ENCODE measurements around the gene PHF1. TPM values are rescaled to one million over a fixed set of nuclear protein-coding genes. Genes with fewer than 3 reads are reported as not detected.

PHF1 gene
- polyA plus RNA-seq, 1 donor from 2014 or later: 77.0 TPM

- Mint-ChIP-seq H3K9me3 (no peaks in the 10 kb centered on the region), H3K36me3 (no peaks in the 10 kb centered on the region), H3K27me3 (no peaks in the 10 kb centered on the region), H3K4me3 (peak overlapping the region in 3 of 4 donors; percentile 75 to 94 (median 93)), H3K4me1 (peaks cover 32 to 57% (median 56%) of the 10 kb centered on the region in 3 donors), H3K27ac (peak overlapping the region; percentile 78 to 94 (median 78))
Measured at GRCh38 chr6:33430334-33430733, 19.5 kb downstream of the PHF1 start.

- no peaks in the 10 kb centered on the region for H3K27me3 Mint-ChIP-seq
- H3K9me3 Mint-ChIP-seq: no peaks in the 10 kb centered on the region
- peaks cover 4% of the 10 kb centered on the region for H3K36me3 Mint-ChIP-seq
- H3K4me3 Mint-ChIP-seq: peak overlapping the region; percentile 75 to 95 (median 94)
- peak overlapping the region; percentile 78 to 94 (median 78) for H3K27ac Mint-ChIP-seq
- H3K4me1 Mint-ChIP-seq: peaks cover 32 to 56% (median 54%) of the 10 kb centered on the region in 3 donors
Measured at GRCh38 chr6:33430991-33431879, 20.4 kb downstream of the PHF1 start.

GRCh38 chr6:33431880-33432541 is 21.2 kb downstream of the PHF1 start:
- Mint-ChIP-seq H3K4me1 (peaks cover 31 to 53% (median 49%) of the 10 kb centered on the region in 3 donors), H3K9me3 (no peaks in the 10 kb centered on the region), H3K4me3 (peak overlapping the region; percentile 75 to 95 (median 86)), H3K36me3 (peaks cover 4% of the 10 kb centered on the region), H3K27ac (peak overlapping the region; percentile 66 to 84 (median 73)), H3K27me3 (no peaks in the 10 kb centered on the region)

- H3K4me3 Mint-ChIP-seq: peak overlapping the region; percentile 66 to 95 (median 86)
- peaks cover 8% of the 10 kb centered on the region for H3K36me3 Mint-ChIP-seq
- peaks cover 29 to 48% (median 44%) of the 10 kb centered on the region in 3 donors for H3K4me1 Mint-ChIP-seq
- H3K27me3 Mint-ChIP-seq: no peaks in the 10 kb centered on the region
- H3K9me3 Mint-ChIP-seq: no peaks in the 10 kb centered on the region
- peak overlapping the region; percentile 66 to 84 (median 73) for H3K27ac Mint-ChIP-seq
Measured at GRCh38 chr6:33432546-33432945, 21.7 kb downstream of the PHF1 start.

GRCh38 chr6:33433001-33433543 is 22.3 kb downstream of the PHF1 start:
- Mint-ChIP-seq H3K27ac (peak overlapping the region in 2 of 3 donors; percentile 66 to 73), H3K9me3 (no peaks in the 10 kb centered on the region), H3K36me3 (peaks cover 8% of the 10 kb centered on the region), H3K27me3 (no peaks in the 10 kb centered on the region), H3K4me3 (peak overlapping the region; percentile 62 to 93 (median 77)), H3K4me1 (peaks cover 29 to 48% (median 42%) of the 10 kb centered on the region in 3 donors)

GRCh38 chr6:33433544-33434191 is 22.9 kb downstream of the PHF1 start:
- H3K4me1 Mint-ChIP-seq: peaks cover 24 to 42% (median 38%) of the 10 kb centered on the region in 3 donors
- peak overlapping the region in 2 of 4 donors; percentile 71 to 79 for H3K4me3 Mint-ChIP-seq
- H3K27me3 Mint-ChIP-seq: no peaks in the 10 kb centered on the region
- H3K36me3 Mint-ChIP-seq: peaks cover 8% of the 10 kb centered on the region
- peak overlapping the region in 2 of 3 donors; percentile 34 to 73 for H3K27ac Mint-ChIP-seq
- no peaks in the 10 kb centered on the region for H3K9me3 Mint-ChIP-seq

- H3K9me3 Mint-ChIP-seq: no peaks in the 10 kb centered on the region
- no peaks in the 10 kb centered on the region for H3K27me3 Mint-ChIP-seq
- H3K27ac Mint-ChIP-seq: no peak overlapping the region
- peaks cover 8% of the 10 kb centered on the region for H3K36me3 Mint-ChIP-seq
- no peak overlapping the region for H3K4me3 Mint-ChIP-seq
- H3K4me1 Mint-ChIP-seq: peaks cover 17 to 29% (median 27%) of the 10 kb centered on the region in 3 donors
Measured at GRCh38 chr6:33434961-33435360, 24.1 kb downstream of the PHF1 start.

GRCh38 chr6:33437666-33438065 is 26.9 kb downstream of the PHF1 start:
- H3K9me3 Mint-ChIP-seq: no peaks in the 10 kb centered on the region
- peaks cover 5 to 9% (median 7%) of the 10 kb centered on the region in 3 donors for H3K4me1 Mint-ChIP-seq
- no peak overlapping the region for H3K4me3 Mint-ChIP-seq
- H3K27ac Mint-ChIP-seq: no peak overlapping the region
- H3K27me3 Mint-ChIP-seq: no peaks in the 10 kb centered on the region
- peaks cover 8% of the 10 kb centered on the region for H3K36me3 Mint-ChIP-seq

- Mint-ChIP-seq H3K4me3 (peak overlapping the region in 1 of 4 donors; percentile 52), H3K36me3 (peaks cover 8% of the 10 kb centered on the region)
Measured at GRCh38 chr6:33438978-33439594, 28.3 kb downstream of the PHF1 start.

GRCh38 chr6:33439956-33440648 is 29.3 kb downstream of the PHF1 start:
- no peaks in the 10 kb centered on the region for H3K9me3 Mint-ChIP-seq
- H3K36me3 Mint-ChIP-seq: peaks cover 8% of the 10 kb centered on the region
- peak overlapping the region in 1 of 3 donors; percentile 67 for H3K27ac Mint-ChIP-seq

More at GRCh38 chr6:33438978-33439594, 28.3 kb downstream of the PHF1 start:
- H3K9me3 Mint-ChIP-seq: no peaks in the 10 kb centered on the region
- peaks cover 0 to under 1% (median 0%) of the 10 kb centered on the region in 3 donors for H3K4me1 Mint-ChIP-seq
- H3K27me3 Mint-ChIP-seq: no peaks in the 10 kb centered on the region
- peak overlapping the region in 1 of 3 donors; percentile 33 for H3K27ac Mint-ChIP-seq

GRCh38 chr6:33440649-33441309 is 30.0 kb downstream of the PHF1 start:
- Mint-ChIP-seq H3K27me3 (no peaks in the 10 kb centered on the region), H3K4me1 (peaks cover 0 to 1% (median 0%) of the 10 kb centered on the region in 3 donors), H3K9me3 (no peaks in the 10 kb centered on the region), H3K4me3 (no peak overlapping the region), H3K36me3 (peaks cover 3% of the 10 kb centered on the region), H3K27ac (no peak overlapping the region)

More at GRCh38 chr6:33439956-33440648, 29.3 kb downstream of the PHF1 start:
- no peak overlapping the region for H3K4me3 Mint-ChIP-seq
- H3K27me3 Mint-ChIP-seq: no peaks in the 10 kb centered on the region
- peaks cover 0 to 1% (median 0%) of the 10 kb centered on the region in 3 donors for H3K4me1 Mint-ChIP-seq

- Mint-ChIP-seq H3K27me3 (no peaks in the 10 kb centered on the region), H3K9me3 (no peaks in the 10 kb centered on the region), H3K36me3 (peaks cover 3% of the 10 kb centered on the region), H3K4me1 (peaks cover 0 to 3% (median 1%) of the 10 kb centered on the region in 3 donors), H3K4me3 (no peak overlapping the region), H3K27ac (no peak overlapping the region)
Measured at GRCh38 chr6:33441457-33441856, 30.6 kb downstream of the PHF1 start.

GRCh38 chr6:33442283-33442682 is 31.5 kb downstream of the PHF1 start:
- H3K27me3 Mint-ChIP-seq: no peaks in the 10 kb centered on the region
- H3K36me3 Mint-ChIP-seq: peaks cover 2% of the 10 kb centered on the region
- H3K4me3 Mint-ChIP-seq: no peak overlapping the region
- peaks cover 0 to 3% (median 1%) of the 10 kb centered on the region in 3 donors for H3K4me1 Mint-ChIP-seq
- H3K9me3 Mint-ChIP-seq: no peaks in the 10 kb centered on the region
- H3K27ac Mint-ChIP-seq: peak overlapping the region in 1 of 3 donors; percentile 33

All from IgD-negative memory B cell (primary cell).